NOMO-1 (cell line): ENCODE measurements around the gene IFITM2.
"Not testable (repeated sequence)": the region's sequence is repeated elsewhere in the genome, so short reads cannot be mapped to it uniquely, and the experiment has no call there.

Source experiments
- DNase-seq, 2 experiments: peaks; one replicate each; lab custom pipeline; 2025; ENCODE audit not compliant: unreplicated experiment in 2 of 2; lab: John Stamatoyannopoulos, UW

Gene IFITM2

DNA sequence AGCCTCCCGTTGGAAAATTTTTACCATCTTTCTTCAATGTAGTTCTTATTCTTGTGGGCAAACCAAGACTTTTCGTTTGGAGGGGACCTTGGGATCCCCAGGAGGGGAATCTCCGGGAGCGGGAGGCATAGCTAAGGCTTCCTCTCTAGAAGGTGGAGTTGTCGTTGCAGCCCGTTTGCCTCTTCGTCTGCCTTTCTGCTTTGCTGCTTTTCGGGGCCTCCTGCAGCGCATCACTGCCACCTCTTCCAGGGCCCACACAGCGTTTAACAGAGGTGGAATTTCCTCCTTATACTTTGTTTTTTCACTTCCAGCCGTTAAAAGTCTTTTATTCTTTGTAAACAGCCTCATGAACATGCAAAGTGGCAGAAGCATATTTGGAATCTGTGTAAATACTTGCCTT, 16.5 kb downstream of the IFITM2 start:
- no peak for DNase-seq

GRCh38 chr11:324593-325517, 17.2 kb downstream of the IFITM2 start:
- not testable (repeated sequence) for DNase-seq

- DNase-seq: no peak
Observed at GRCh38 chr11:325796-326591, 18.4 kb downstream of the IFITM2 start.

DNA sequence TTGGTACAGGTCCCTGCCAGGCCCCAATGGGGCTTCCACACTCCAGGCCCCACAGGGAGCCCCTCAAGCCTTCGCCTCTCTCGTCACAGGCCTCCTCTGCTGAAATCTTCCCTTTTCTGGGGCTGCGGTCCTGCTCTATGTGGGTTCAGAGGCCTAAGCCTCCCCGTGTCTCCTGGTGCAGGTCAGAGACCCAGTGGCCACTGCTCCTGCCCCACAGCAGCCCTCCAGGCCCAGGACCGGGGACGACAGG, 18.9 kb downstream of the IFITM2 start:
- DNase-seq: no peak

- peak; percentile 81 to 83 for DNase-seq
Observed at GRCh38 chr11:326842-327580, 19.4 kb downstream of the IFITM2 start.

DNA sequence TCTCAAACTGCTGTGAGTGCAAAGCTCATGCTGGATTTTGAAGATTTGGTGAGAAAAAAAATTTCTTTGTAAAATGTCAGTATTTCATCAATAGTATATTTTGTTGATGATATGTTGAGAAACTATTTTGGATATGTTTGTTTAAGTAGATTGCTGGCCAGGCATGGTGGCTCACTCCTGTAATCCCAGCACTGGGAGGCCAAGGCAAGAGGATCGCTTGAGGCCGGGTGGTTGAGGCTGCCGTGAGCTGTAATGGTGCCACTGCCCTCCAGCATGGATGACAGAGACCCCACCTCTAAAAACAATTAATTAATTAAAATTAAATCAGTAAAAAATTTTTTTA, 19.9 kb downstream of the IFITM2 start:
- DNase-seq: no peak

DNA sequence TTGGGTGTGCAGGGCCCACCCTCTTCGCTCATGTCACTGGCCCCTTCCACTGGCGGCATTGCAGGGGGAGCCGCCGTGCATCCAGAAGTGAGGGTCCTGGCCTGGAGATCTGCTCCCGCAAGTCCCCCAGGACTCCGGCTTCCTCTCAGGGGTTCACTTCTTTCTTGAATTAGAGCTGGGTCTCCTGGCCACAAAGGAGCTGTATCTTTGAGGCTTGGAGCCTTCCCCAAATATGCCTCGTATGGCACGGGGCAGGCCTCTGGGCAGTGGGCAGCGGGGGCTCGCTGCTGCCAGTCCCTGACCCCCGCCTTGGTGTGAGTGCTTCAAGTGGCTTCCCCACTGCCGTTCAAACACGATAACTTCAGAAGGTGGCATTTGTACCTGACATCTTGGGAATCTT, 20.4 kb downstream of the IFITM2 start:
- no peak for DNase-seq

DNA sequence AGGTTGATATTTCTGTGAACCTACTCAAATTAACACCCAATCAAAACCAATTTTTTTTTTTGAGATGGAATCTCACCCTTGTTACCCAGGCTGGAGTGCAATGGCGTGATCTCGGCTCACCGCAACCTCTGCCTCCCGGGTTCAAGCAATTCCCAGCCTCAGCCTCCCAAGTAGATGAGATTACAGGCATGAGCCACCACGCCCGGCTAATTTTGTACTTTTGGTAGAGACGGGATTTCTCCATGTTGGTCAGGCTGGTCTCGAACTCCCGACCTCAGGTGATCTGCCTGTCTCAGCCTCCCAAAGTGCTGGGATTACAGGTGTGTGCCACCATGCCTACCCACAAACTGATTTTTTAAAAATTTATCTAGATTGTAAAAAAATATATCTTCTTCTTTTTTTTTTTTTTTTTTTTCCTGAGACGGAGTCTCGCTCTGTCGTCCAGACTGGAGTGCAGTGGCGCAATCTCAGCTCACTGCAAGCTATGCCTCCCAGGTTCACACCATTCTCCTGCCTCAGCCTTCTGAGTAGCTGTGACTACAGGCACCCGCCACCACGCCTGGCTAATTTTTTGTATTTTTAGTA, 21.0 kb downstream of the IFITM2 start:
- DNase-seq: not testable (repeated sequence)

GRCh38 chr11:329886-330253, 22.3 kb downstream of the IFITM2 start:
- DNase-seq: no peak

GRCh38 chr11:330307-330693, 22.7 kb downstream of the IFITM2 start:
- DNase-seq: no peak

DNA sequence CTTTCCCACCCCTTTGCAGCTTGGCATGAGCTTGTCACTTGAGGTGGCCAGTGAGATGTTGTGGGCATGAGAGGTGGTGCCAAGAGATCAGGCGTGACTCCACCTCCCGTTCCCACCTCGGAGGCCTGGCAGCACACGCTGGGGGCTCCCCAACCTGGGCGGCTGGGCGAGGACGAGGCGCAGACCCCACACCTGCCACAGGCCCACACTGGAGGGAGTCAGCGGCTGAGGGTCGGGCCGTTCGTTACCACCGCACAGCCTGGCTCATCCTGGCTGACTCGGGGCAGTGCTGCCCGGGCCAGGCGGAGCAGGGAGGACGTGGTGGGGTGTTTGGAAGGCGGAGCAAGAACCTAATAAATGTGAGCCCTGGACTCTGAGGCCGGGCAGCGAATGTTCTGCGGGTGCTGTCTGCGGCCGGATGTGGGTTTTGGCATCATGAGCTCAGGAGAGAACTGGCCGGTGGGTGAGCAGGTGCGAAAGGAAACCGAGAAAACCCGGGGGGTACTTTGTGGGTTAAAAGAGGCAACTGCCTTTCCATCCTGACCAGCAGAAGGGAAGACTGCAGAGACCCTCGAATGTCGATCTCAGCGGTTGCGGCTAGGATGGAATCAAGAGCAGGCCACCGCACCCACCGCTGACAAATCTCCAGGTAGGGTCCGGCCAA, 23.2 kb downstream of the IFITM2 start:
- no peak for DNase-seq

DNA sequence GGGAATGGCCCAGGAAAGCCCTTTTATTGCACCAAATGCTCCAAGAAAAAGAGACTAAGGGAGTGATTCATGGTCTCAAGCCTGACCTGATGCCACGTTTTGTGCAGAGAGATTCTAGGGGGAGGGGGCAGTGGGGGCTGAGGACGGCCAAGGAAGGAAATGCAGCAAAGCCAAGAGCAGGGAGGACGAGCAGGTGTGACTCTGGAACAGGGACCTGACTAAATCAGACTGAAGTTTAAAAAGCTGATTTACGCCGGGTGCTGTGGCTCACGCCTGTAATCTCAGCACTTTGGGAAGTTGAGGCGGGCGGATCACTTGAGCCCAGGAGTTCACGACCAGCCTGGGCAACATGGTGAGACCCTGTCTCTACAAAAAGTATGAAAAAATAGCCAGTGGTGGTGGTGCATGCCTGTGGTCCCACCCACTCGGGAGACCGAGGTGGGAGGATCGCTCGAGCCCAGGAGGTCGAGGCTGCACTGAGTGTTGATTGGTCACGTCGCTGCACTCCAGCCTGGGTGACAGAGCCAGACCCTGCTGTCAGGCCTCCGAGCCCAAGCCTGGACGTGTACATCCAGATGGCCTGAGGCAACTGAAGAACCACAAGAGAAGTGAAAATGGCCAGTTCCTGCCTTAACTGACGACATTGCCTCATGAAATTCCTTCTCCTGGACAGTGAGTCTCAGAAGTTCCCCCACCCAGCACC, 23.9 kb downstream of the IFITM2 start:
- no peak for DNase-seq

- DNase-seq: no peak
Observed at GRCh38 chr11:332651-333480, 25.2 kb downstream of the IFITM2 start.

DNA sequence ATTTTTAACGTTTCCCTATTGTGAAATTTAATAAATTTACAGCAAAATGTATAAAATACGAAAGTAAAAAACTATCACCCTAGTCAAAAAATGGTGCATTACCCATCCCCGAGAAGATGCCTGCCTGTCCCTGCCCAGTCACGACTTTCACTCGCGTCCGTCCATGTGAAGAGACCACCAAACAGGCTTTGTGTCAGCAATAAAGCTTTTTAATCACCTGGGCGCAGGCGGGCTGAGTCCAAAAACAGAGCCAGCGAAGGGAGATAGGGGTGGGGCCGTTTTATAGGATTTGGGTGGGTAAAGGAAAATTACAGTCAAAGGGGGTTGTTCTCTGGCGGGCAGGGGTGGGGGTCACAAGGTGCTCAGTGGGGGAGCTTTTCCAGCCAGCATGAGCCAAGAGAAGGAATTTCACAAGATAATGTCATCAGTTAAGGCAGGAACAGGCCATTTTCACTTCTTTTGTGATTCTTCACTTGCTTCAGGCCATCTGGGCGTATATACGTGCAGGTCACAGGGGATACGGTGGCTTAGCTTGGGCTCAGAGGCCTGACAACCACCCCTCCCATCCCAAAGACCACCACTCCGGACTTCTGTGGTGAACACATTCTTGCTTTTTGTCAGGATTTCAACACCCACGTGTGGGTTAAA, 26.1 kb downstream of the IFITM2 start:
- DNase-seq: not testable (repeated sequence)

DNA sequence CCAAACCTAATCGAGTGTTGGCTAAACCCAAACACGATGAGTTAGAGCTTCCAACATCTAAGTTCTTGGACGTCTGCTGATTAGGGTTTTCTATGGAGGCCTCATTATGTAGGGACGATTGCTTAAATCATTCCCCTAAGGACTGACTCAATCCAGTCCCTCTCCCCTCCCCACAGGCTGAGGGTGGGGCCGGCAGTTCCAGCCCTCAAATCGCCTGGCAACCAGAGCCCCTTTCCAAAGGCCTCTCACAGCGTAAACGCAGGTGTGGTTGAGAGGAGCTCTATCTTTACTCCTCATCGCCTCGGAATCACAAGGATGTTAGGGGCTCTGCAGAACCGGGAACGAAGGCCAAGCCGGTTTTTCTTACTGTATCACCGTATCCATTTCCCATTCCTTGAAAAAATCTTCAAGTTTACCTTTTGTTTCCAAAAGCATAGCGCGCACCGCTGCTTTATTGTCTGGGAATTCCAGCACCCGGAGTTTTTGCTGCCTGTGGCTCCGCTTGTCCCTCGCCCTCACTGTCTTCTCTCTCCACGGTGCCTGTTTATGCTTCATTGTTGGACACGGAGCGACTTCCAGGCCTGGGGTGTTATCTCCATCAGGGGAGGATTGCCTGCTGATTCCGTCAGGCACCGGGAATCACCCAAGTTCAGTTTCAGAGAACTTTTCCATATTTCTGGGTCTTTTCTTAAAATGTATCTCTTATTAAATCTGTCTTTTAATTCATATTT, 26.8 kb downstream of the IFITM2 start:
- no peak for DNase-seq

- DNase-seq: no peak
Observed at GRCh38 chr11:335779-336658, 28.4 kb downstream of the IFITM2 start.

GRCh38 chr11:336659-337198, 29.1 kb downstream of the IFITM2 start:
- DNase-seq: no peak
